ENCODE results near the gene CDS1.

CDS1 gene

DNA sequence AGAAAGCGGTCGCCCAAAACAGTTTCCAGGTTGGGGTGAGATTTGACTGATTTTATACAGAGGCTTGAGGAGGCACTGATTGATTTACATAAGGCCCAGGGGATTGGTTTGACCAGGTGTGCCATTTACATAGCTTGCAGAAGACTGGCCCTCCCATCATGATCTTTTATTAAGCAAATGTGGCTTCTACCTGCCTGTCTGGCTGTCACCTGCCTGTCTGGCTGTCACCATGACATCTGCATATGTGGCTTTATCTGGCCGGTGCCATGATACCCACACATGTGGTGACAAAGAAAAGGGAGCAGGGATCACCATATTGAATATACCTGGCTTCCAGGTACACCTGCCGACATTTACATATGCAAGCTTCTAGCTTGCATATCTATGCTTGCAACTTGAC is 17.0 kb upstream of the CDS1 start:
- TF ChIP-seq, protein P1, sequence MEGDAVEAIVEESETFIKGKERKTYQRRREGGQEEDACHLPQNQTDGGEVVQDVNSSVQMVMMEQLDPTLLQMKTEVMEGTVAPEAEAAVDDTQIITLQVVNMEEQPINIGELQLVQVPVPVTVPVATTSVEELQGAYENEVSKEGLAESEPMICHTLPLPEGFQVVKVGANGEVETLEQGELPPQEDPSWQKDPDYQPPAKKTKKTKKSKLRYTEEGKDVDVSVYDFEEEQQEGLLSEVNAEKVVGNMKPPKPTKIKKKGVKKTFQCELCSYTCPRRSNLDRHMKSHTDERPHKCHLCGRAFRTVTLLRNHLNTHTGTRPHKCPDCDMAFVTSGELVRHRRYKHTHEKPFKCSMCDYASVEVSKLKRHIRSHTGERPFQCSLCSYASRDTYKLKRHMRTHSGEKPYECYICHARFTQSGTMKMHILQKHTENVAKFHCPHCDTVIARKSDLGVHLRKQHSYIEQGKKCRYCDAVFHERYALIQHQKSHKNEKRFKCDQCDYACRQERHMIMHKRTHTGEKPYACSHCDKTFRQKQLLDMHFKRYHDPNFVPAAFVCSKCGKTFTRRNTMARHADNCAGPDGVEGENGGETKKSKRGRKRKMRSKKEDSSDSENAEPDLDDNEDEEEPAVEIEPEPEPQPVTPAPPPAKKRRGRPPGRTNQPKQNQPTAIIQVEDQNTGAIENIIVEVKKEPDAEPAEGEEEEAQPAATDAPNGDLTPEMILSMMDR (conservative IDR thresholded peaks at IDR 0.05; ENCODE audit: low read depth, low read length), result no peak
- DNase-seq (ENCODE audit: low read depth), result no peak
- H3K4me3 ChIP-seq (ENCODE audit: low read length), result no peak overlapping the region

DNA sequence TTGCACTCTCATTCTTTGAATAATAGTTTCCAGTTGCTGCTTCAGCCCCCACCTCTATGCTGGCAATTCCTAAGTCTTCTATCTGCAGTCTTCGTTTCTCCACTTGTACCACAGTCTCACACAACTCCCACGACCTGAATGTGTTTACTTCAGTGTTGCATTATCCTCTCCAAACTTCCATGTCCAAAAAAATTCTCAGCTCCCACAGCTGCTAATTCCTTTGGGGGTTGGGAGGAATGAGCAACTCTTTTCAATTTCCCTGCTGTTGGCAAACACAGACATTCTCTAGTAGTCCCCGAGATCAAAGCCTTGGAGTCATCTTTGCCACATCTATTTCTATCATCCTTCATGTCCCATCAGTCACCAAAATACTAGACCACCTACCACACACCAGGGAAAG is 14.4 kb upstream of the CDS1 start:
- TF ChIP-seq, protein P1 (conservative IDR thresholded peaks at IDR 0.05; ENCODE audit: low read depth, low read length), result no peak
- no peak for DNase-seq (ENCODE audit: low read depth)

DNA sequence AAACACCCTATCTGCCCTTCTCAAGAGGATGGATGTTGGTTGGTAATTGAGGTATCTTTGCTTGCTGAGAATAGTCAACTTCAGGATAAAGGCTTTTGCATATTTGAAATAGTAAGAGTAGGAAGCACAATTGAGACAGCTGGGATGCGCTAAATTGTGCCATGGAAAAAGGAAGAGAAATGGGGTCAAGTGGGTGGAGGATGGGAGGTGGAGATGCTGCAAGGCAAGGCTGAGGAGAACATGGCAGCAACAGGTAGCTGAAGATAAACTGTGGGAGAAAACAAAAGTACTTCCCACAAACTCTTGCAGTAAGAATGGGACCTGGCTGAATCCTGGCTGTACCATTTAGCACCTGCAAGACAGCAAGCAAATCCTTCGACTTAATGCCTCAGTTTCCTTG is 13.9 kb upstream of the CDS1 start:
- TF ChIP-seq, protein P1 (conservative IDR thresholded peaks at IDR 0.05; ENCODE audit: low read depth, low read length), result no peak
- no peak for DNase-seq (ENCODE audit: low read depth)
- H3K4me3 ChIP-seq (ENCODE audit: low read length), result no peak overlapping the region

More for the DNA sequence above, 14.4 kb upstream of the CDS1 start:
- no peak overlapping the region for H3K4me3 ChIP-seq (ENCODE audit: low read length)

DNA sequence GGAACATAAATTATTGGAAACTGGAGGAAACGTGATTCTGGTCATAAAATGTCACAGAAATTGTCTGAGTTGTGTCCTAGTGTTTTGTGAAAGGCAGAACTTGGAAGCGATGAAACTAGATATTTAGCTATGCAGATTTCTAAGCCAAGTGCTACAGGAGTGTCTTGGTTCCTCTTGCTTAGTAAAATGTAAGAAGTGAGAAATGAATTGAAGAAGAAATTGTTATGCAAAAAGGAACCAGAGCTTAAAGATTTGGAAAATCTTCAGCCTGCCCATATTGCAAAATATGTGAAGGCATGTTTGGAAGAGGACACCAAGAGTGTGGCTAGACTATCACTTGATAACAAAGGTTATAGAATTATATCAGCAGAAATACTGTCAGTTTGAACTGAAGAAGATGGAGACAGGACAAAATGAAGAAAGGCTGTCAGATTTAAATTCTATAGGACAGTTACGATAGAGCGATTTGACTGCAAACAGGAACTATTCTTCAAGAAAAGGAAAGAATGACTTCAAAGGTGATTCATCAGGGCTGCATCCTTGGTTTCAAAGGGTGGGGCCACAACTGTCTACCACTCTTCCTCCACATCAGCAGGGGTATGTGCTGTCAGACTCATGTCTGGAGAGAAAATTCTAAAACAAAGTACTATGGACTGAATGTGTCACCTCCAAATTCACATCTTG is 9.4 kb upstream of the CDS1 start:
- no peak for DNase-seq (ENCODE audit: low read depth)
- TF ChIP-seq, protein P1 (conservative IDR thresholded peaks at IDR 0.05; ENCODE audit: low read depth, low read length), result no peak
- H3K4me3 ChIP-seq (ENCODE audit: low read length), result no peak overlapping the region

DNA sequence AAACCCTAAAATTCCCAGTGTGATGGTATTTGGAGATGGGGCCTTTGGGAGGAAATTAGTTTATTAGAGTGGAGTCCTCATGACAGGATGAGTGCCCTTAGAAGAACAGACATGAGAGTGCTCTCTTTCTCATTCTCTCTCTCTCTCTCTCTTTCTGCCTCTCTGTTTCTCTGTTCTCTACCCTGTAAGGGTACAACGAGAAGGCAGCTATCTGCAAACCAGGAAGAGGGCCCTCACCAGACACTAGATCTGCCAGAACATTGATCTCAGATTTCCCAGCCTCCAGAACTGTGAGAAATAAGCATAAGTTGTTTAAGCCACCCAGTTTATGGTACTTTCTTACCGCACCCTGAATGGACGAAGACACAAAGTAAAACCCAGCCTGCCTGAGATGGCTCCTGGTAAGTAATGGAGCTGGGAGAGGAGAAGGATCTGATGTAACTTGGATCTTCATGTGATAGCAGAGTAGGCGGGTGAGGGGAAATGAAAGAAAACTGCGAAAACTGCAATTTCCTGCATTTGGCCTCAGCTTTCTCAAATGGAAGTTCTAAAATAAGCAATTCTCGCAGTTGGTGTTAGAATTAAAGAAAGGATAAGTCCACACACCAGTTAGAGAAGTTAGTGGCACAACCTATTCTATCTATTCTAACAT is 8.7 kb upstream of the CDS1 start:
- TF ChIP-seq, protein P1 (conservative IDR thresholded peaks at IDR 0.05; ENCODE audit: low read depth, low read length), result no peak
- H3K4me3 ChIP-seq (ENCODE audit: low read length), result no peak overlapping the region
- DNase-seq (ENCODE audit: low read depth), result no peak

DNA sequence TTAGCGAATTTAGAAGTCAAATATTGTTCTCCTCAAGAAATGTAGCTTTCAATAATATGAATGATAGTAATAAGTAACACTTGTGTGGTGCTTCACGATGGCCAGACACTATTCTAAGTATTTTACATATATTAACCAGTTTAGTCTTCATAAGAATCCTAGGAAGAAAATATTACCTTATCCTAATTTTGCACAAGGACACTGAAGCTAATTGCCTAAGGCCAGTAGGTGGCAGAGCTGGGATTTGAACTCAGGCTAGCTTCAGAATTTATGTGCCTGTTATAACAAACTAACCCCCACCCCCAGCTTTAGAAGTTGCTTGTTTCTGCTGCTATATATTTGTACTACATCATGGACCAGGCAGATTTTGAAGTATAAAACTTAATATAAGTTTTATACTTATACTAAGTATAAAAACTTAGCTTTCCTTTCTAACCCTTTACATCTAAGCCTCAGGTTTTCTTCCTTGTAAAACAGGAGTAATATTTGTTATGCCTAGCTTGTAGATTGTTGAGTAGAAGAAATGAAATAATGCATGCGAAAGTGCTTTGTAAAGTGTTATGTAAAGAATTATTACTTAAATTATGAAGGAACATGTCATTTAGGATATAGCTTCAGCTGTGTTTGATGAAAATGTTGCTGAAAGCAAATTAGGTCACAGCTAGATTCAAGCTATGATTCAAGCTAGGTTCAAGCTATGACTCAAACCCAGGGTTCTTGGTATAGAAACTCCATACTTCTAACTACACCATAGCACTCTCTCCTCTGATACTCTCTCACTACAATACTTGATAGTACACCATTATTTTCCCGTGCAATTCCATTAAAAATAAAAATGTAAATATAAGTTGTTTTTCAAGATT is 4.2 kb upstream of the CDS1 start:
- no peak overlapping the region for H3K4me3 ChIP-seq (ENCODE audit: low read length)
- TF ChIP-seq, protein P1 (conservative IDR thresholded peaks at IDR 0.05; ENCODE audit: low read depth, low read length), result peak; percentile 76
- no peak for DNase-seq (ENCODE audit: low read depth)
